HG03432 (cell line): ENCODE data around the gene HOTAIR.

Experiments used
- ATAC-seq: cut with Tn5 transposase; IDR thresholded peaks from one replicate; pipeline ENCODE4 v1.9.1; 2021; ENCODE audit warnings: mild to moderate bottlenecking, moderate library complexity; ENCODE audit not compliant: unreplicated experiment

HOTAIR gene

DNA sequence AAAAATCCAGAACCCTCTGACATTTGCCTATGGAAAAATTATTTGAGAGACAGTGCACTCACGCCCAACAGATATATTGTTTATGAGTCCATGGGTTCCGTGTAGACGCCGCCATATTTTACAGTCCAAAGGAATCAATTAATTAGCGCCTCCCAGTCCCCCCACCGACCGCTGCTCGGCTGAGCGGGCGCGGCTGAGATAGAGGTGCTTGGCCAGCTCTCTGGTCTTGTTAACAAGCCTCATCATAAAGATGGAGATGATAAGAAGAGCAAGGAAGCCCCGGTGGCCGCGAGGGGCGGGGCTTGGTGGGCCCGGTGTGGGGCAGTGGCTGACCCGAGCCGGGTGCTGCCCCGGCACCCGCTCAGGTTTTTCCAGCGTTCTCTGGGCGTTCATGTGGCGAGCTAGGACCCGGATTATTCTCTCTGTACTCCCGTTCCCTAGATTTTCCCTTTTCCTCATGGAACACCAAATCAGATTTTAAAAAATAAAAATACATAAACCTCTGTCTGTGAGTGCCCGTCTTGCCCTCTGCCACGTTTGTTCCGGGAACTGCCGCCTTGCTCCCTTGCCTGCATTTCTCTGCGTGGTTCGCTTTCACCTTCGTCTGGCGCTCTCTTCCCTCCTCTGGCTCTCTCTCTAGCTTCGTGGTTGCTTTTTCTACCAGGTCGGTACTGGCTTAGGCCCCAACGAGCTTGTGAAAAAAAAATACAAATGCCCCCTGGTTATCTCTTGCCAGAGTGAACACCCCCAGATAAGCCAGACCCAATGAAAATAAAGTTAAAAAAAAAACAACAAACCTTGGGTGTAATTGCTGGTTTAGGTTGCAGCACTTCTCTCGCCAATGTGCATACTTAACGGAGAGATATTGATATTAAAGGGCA, 11.1 kb downstream of the HOTAIR start:
- ATAC-seq = no peak

DNA sequence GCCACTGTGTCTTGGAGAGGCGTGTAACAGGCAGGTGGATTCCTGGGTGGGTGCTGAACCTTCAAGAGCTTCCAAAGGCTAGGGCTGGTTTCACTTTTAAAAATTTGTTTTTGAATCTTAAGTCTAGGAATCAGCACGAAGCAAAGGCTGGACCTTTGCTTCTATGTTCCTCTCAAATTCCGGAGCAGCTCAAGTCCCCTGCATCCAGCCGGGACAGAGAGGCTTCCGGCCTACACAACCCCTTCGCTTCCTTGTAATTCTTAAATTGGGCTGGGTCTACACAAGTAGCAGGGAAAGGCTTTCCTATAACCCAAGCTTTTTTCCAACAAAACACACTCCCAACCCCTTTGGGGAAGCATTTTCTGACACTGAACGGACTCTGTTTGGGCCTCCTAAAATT, 11.7 kb downstream of the HOTAIR start:
- ATAC-seq = no peak

DNA sequence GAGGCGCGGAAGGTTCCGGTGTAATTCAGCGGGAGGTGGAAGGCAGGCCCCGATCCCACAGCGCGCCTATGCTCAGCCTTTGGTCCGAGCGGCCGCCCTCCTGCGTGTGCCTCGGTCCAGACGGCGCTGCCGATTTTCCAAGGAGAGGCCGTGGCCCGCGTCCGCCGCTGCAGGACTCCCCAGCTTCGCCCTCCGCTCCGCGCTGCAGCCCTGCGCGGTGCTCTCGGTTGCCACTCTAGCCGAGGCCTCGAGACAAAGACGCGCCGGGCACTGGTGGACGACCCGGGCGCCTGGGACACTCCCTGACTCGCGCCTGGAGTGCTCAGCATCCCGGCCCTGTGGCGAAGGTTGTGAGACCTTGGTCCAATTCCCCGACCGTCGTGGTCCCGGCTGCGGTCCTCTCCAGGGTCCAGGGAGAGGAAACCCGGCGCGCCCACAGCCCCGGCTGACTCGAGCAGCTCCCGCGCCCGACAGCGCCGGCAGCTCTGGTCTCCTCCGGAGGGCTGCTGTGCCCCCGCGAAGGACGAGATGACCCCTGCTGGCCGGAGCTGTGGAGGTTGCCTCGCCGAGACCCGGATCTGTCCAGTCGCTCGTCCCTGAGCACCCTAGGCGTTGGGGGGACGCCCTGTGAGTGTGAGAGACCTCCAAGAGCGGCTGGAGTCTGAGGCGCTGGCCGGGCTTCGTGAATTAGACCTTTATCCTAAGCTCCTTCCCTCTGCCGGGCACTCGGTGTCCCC, 13.6 kb downstream of the HOTAIR start:
- no peak for ATAC-seq

DNA sequence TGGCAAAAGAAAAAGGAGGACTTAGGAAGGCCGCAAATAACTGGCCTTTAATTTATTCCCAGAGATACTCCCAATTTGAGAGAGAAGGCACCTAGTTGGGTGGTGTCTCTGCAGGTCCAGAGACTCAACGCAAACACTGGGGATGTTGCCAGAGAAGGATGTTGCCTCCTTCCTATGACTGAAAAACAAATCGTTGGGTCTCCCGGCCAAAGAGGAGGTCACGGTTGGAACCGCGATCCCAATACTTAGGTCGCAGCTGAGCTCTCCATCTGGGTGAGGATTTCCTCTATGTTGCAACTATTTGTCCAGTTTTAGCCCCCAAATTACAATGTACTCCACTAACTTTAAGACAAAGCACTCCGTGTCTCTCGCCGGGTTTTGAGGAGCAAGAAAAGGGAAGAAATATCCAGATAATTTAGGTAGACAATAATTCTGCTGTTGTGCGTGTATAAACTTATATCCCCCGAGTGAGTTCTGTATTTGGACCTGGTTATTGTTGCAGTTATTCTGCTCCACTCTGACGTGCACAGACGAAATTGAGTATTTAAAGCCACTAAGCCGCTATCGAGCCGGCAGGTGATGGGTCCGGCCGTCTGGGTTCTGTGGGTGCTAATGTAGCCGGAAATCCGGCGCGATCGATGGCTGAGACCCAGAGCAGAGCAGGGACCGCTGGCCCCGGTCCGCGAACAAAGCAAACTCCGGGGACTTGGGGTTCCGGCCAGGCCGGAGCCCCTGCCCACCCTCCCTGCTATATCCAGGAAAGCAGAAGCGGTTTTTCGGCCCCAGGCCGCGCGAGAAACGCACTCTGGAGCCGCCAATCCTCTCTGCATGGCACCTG, 14.3 kb downstream of the HOTAIR start:
- ATAC-seq = no peak

DNA sequence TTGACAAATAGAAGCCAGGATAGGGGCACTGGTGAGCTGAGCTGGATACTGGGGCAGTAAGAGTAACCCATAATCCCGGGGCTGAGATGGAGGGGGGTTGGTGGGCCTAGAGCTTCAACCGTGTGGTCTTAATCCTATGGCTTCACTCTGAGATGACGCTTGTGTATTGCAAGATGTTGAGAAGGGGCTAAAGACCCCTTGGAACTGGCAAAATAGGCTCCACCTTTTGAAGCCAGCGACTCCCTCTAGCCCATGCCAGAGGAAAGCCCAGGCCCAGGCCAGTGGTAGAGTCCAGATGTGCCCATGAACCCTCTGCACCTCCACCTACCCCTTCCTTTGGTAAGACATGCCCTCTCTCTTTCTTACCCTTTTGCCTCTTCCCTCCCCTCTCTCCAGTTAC, 15.4 kb downstream of the HOTAIR start:
- no peak for ATAC-seq

DNA sequence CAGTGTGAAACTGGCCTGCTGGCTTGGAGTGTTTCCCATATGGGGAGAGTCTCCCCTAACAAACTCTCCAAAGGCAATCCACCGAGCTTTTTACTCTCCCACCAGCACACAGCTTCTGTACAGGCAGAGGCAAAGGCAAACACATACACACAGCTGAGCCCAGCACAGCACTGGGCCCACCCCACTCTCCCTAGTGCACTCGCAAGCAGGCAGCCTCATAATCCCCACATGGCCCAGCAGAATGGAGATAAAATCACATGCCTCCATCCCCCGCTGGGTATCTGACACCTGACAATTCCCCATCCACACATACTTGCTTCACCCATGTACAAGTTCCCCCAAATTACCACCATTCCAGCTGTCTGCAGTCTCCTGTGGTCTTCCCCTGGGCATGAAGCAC, 16.6 kb downstream of the HOTAIR start:
- no peak for ATAC-seq

DNA sequence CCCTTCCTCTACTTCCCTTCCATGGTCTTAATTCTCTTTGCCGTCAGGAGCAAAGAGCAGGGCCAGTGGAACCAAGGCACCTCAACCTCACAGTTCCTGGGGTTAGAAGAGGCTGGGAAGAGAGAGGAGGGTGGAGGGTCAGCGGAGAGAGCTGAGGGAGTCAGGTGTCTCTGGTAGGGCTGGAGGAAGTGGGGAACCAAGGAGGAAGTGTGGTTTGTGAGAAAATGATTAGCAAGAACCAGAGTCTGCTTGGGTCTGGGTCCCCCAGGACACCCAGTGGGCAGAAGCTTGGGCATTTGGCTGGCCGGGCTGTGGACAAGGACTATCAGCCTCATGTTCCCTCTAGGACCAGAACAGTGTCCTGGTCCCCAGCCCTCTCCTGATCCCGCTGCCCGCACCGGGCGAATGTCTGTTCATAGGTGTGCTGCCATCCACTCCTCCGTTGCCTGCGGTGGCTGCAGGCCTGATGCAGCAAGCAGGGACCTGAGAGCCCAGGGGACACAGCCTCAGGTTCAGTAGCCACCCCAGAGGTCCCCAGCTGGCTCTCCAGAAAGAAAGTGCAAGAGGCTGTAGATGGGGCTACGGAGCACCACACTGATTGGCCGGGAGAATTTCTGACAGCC, 17.7 kb downstream of the HOTAIR start:
- no peak for ATAC-seq

DNA sequence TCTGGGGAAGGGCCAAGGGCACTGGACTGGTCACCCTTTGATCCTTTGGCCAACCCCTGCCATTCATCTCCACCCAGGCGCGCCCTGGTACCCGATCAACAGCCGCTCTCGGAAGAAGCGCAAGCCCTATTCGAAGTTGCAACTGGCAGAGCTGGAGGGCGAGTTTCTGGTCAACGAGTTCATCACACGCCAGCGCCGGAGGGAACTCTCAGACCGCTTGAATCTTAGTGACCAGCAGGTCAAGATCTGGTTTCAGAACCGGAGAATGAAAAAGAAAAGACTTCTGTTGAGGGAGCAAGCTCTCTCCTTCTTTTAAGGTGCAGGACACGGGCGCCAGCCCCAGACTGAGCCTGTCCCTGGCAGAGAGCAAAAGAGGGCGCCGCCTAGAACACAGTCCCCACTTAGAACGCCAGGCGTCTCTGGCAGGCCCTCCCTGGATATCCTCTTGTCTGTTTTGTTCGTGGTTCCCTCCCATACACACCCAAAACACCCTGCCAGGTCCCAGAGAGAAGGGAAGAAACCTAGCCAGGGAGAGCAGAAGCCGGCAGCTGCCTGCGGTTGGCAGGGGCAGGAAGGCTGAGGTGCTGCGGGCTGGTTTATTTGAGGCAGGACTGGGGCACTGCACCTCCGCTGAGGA, 18.4 kb downstream of the HOTAIR start:
- no peak for ATAC-seq

DNA sequence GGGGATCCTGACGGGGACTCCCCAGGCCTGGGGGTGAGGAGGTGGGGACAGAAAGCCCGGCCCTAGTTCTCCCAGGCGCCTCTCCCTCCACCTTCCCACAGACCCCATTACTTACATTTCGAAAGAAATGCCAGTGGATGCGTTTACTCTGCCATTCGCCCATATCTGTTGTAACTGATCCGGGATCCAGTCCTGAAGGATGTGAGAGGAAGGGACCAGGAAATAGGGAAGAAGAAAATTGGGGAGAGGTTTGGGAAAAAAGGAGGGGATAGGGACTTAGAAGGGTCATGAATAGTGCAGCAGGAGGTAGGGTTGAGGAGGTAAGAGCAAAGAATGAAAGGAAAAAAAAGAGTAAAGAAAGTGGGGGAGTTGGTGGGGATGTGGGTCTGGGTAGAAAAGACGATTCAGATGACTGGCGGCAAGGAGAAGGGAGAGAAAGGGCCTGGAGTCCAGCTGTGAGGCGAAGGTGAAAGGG, 18.9 kb downstream of the HOTAIR start:
- ATAC-seq = no peak

DNA sequence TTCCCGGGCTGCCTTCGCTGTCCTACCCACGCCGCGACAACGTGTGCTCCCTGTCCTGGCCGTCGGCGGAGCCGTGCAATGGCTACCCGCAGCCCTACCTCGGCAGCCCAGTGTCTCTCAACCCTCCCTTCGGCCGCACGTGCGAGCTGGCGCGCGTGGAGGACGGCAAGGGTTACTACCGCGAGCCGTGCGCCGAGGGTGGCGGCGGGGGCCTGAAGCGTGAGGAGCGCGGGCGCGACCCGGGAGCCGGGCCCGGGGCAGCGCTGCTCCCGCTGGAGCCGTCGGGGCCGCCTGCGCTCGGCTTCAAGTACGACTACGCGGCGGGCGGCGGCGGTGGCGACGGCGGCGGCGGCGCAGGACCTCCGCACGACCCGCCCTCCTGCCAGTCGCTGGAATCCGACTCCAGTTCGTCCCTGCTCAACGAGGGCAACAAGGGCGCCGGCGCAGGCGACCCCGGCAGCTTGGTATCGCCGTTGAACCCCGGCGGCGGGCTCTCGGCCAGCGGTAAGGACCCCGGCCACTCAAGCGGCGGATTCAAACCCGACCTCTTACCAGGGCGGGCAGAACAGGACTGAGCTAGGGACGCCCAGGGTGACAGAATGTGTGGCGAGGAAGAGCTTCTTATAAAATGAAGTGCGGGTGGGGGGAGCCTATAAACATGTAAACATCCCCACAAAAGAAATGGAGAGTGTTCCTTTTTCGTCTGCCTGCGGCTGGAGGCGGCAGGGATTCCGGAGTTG, 19.5 kb downstream of the HOTAIR start:
- no peak for ATAC-seq

DNA sequence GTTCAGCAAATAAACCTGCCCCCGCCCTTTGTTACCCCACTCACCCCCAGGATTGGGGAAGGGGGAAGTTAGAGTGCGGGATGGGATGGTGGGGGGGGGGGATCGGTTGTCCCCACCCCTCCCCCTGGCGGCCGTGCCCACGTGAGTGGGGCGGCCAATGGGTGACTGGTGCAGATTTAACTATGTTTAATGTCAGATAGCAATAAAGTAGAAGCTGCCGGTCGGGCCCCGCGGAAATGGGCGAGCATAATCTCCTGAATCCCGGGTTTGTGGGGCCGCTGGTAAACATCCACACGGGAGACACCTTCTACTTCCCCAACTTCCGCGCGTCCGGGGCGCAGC, 20.1 kb downstream of the HOTAIR start, which contains the start of gene HOXC12:
Gene HOXC12, plus strand, starts transcription at position 210 of the 342 bp plus-strand sequence. Its CDS starts 27 bp downstream, at position 237.
- ATAC-seq = no peak

DNA sequence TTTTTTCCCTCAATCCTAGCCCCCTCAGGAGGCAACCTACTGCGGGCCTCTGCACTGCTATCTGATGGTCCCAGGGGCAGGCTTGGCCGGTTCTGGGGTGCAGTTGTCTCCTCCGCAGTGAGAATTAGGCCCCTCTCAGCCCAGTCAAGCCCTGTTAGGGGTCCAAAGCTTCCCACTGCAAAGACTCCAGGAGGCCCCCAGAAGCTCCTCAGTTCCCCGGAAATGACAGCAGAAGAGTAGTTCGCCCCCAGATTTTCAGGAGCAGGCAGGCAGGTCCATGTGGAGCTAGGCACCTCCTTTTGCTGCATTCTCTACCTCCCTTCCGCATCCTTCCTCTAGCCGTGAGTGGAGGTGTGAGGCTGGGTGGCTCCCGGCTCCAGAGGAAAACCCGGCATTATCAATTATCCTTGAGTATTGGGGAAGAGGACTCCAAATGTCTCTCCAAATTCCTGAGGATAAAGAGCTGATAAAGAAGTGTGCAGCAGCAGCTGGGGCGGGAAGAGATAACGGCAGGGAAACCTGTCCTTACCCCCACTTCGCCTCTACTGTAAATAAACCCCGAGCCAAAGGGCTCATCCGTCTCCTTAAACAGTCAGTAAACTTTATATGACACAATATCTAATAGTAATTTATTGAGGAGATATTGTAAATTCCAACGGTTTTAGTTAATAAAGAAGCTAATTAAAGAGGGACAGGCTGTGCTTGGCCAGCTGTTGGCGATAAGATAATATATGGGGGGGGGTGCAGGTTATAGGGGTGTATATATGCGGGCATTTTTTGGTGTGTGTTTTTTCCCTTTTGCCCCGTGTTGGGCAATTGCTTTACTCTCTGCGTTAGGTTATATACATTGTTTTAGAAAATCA, 20.7 kb downstream of the HOTAIR start:
- no peak for ATAC-seq

DNA sequence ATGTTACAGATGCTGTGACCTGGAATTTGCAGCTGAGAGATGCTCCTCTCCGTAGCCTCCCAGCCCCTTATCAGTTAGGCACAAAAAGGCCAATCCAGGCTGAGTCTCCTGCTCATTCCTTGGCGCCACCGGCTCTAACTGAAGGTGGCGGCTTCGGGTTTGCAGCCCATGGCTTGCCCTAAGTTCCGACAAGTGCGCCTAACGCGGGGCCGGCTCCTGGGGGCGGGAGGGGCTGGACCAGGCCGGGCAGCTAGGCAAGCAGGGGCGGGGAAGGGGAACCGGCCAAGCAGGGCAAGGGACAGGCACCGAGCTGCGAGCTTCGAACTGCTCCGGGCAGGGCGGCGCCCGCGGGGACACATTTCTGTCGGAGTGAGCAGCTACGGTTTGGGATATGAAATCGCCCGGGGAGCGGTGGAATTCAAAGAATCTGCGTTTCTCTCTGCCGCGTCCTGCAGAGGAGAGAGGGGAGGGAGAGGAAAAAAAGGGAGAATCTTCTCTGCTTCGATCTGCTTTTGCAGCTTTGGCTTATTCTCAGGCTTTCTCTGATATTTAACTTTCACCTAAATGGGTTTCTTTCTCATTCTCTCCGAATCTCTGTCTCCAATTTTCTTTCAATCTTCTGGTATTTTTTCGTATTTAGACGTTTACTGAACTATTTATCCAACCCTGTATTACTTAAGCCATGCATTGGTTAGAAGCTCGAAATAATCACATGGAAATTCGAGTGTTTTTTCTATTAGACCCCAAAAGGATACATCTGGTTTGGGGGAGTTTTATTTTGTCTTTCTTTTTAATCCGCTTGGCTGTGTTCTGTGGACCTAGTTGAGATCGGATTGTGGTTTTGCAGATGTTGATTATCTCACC, 21.7 kb downstream of the HOTAIR start:
- no peak for ATAC-seq

DNA sequence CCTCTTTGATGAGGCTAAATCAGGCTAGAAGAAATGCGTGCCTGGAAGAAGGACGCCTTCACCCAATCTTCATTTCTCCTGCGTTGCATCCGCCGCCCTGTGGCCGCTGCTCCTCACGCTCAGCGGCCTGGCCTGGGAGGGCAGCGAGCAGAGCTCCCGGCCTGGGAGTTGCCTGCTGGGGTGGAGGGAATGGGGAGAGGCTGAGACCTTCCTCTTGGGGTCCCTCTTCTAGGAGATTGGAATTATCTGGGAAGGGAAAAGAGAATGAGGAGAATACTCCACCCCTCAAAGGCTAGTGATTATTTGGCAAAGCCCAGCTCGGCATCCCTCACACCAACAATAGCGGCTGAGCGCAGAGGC, 22.4 kb downstream of the HOTAIR start:
- ATAC-seq = no peak

DNA sequence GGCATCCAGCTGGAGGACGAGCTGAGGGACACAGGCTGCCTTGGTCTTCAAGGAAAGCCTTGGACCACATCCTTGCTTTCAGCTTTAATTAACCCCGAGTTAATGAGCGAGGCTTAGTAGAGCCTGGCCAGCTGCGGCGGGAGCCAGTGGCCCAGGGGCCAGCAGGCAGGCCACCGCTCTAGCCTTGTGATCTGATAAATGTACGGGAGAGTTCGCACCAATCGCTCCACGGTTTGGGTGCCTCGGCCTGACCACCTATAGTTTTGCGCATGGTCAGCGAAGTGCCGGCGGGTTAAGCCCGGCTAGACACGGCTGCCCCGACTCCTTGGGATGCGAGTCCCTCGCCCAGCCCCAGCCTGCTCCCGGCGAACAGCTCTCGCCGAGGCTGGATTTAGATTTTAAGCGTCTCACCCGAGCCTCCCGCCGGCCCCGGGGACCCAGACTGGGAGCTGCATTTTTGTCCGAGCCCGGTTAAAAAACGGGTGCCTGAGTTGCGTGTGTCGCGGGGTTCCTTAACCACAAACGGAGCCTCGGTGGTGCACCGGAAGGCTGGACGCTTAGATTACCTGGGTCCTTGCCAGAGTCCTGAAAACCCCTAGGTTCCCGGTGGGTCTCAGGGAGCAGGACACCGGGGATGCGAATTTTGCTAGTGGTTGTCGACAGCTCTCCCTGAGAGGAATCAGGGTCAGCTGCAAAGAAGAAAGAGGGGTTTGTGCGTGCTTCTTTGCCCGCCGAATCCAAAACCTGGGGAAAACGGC, 23.0 kb downstream of the HOTAIR start:
- ATAC-seq = no peak

DNA sequence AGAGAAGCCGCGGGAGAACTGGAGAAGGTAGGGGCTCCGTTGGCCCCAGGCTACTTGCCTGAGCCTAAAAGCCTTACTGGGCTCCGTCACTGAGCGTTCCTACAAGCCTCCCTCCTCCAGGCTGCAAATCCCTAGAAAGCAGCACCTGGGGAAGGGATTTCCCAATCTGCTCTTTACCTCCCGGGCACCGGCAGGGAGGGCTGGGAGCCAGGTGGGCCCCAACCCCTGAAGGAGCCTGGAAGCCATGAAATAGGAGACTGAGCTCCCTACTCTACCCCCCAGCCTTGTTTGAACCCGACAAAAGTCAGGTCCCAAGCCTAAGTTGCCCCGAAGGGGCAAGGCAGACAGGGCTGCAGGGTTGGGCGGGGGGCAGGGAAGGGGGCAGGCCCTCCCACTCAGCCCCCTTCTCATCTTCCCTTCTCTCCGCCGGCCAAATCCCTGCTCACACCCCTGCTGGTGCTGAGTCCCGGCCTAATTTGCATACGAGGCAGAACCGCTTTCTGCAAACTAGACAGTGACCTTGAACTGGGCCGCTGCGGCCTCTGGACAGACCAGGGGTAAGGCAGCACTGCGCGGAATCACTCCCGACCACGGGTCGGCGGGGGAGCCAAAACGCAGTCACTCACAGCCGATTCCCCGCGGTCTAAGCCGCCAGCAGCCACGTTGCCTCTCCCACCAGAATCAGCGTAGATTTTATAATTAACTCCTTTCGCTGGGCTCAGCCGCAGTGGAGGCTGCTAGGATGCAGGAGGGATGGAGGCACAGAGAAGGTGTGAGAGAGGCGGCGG, 23.8 kb downstream of the HOTAIR start:
- no peak for ATAC-seq
